GM12878 (cell line): ENCODE measurements around the gene CELSR1. TPM values are rescaled to one million over a fixed set of nuclear protein-coding genes. Genes with fewer than 3 reads are reported as not detected.

ENCODE experiments used
- ATAC-seq: fragments of 200-7000 bp; cut with Tn5 transposase; 3 replicates; pipeline ENCODE4 v1.9.1; 2020; ENCODE audit warnings: mild to moderate bottlenecking, moderate library complexity
- BruUV-seq: library from RNA; stranded (reverse); fragments of 400-500 nt; replicated peaks from 2 replicates; lab custom pipeline; 2021; lab: Mats Ljungman, UMichigan
- CTCF ChIA-PET: fragments of 300-600 bp; sonication (Branson Sonifier 250); formaldehyde crosslinking; extraction: SDS; loops from one replicate; lab custom pipeline; 2021; ENCODE audit warnings: inconsistent platforms; lab: Yijun Ruan, JAX
- POLR2A ChIA-PET: fragments of 350-600 bp; formaldehyde crosslinking; extraction: SDS; loops from one replicate; lab custom pipeline; 2021; ENCODE audit warnings: inconsistent platforms; lab: Charles Lee
- RAD21 ChIA-PET: fragments of 300-600 bp; sonication (Branson Sonifier 250); formaldehyde crosslinking; loops from one replicate; lab custom pipeline; 2023; ENCODE audit warnings: antibody characterized with exemption; ENCODE audit not compliant: unreplicated experiment; lab: Charles Lee
- SMC1A ChIA-PET: fragments of 300-600 bp; sonication (Branson Sonifier 250); formaldehyde crosslinking; loops from one replicate; lab custom pipeline; 2023; ENCODE audit not compliant: unreplicated experiment, uncharacterized antibody; lab: Charles Lee
- DNase-seq: peaks from one replicate; pipeline ENCODE4 v3.0.0-alpha.2; 2011; ENCODE audit warnings: low read depth, low spot score
- FAIRE-seq: peaks from 3 replicates; lab custom pipeline; 2011; peaks lifted over from hg19 to GRCh38; lab: Jason Lieb, UNC
- H2AFZ ChIP-seq: 2 replicates; pipeline ENCODE4 v1.6.0; 2011; ENCODE audit warnings: low read depth, low read length, control low read depth; ENCODE audit not compliant: control insufficient read depth
- H3K27ac ChIP-seq: 2 replicates; pipeline ENCODE4 v1.5.1; 2011; ENCODE audit warnings: control low read depth; ENCODE audit not compliant: control insufficient read depth, insufficient read depth
- H3K27me3 ChIP-seq, 2 experiments: replicated peaks in 1 of 2; 2 replicates each; pipeline versions ENCODE4 v1.6.0 to v1.6.1; 2011; ENCODE audit warnings: low read length in 1 of 2; ENCODE audit not compliant: control insufficient read depth in 2 of 2, insufficient read depth in 2 of 2
- H3K36me3 ChIP-seq, 2 experiments: 2 replicates each; pipeline ENCODE4 v1.5.1; 2011; ENCODE audit warnings: low read length in 1 of 2; ENCODE audit not compliant: control insufficient read depth in 2 of 2, insufficient read depth in 2 of 2
- H3K4me1 ChIP-seq: 2 replicates; pipeline ENCODE4 v1.6.1; 2011; ENCODE audit warnings: mild to moderate bottlenecking, low read length, moderate library complexity, mixed read lengths; ENCODE audit not compliant: control insufficient read depth, insufficient read depth
- H3K4me2 ChIP-seq: 2 replicates; pipeline ENCODE4 v1.6.0; 2011; ENCODE audit warnings: control low read depth; ENCODE audit not compliant: control insufficient read depth, insufficient read depth
- H3K4me3 ChIP-seq: fragments of 200-600 bp; sonication (generic); 2 replicates; pipeline ENCODE4 v1.5.1; 2016
- H3K79me2 ChIP-seq: 2 replicates; pipeline ENCODE4 v1.6.0; 2011; ENCODE audit warnings: low read length; ENCODE audit not compliant: control insufficient read depth, insufficient read depth
- H3K9ac ChIP-seq: 2 replicates; pipeline ENCODE4 v1.8.0; 2011; ENCODE audit warnings: low read length, control low read depth, mixed read lengths; ENCODE audit not compliant: control insufficient read depth, insufficient read depth
- H3K9me3 ChIP-seq: replicated peaks from 3 replicates; pipeline ENCODE4 v1.5.1; 2011; ENCODE audit warnings: mild to moderate bottlenecking, low read length; ENCODE audit not compliant: control insufficient read depth, insufficient read depth
- H4K20me1 ChIP-seq: 2 replicates; pipeline ENCODE4 v1.6.0; 2011; ENCODE audit not compliant: control insufficient read depth, insufficient read depth
- BCL11A ChIP-seq: IDR thresholded peaks from 2 replicates; pipeline ENCODE4 v1.6.1; 2011; ENCODE audit warnings: low read depth, low read length
- BHLHE40 ChIP-seq, 2 experiments: fragments of 450-650 bp in 1 of 2; IDR thresholded peaks; 2 replicates each; pipeline ENCODE4 v1.6.1; 2011 to 2017; ENCODE audit warnings: low read depth in 2 of 2, borderline replicate concordance in 1 of 2, improper control_type of control experiment in 1 of 2, low read length in 1 of 2, mild to moderate bottlenecking in 1 of 2
- ESRRA ChIP-seq: IDR thresholded peaks from 2 replicates; pipeline ENCODE4 v1.6.1; 2012; ENCODE audit warnings: mild to moderate bottlenecking, low read length, improper control_type of control experiment
- MEF2B ChIP-seq: fragments of 450-650 bp; IDR thresholded peaks from 2 replicates; pipeline ENCODE4 v1.6.1; 2018; ENCODE audit warnings: mild to moderate bottlenecking, moderate library complexity; ENCODE audit not compliant: partially characterized antibody, poor library complexity, severe bottlenecking
- WGBS: methylation state at CpG from one replicate; pipeline ENCODE4 v1.1.6; 2016; ENCODE audit warnings: low lambda C conversion rate; ENCODE audit not compliant: insufficient replicate concordance, insufficient coverage; ENCODE audit errors: missing lambda C conversion rate; 5-methylcytosine and 5-hydroxymethylcytosine counted together
- in situ Hi-C: fragments of 300-500 bp; cut with MboI; formaldehyde crosslinking; loops from 9 replicates; pipeline ENCODE4 v1.14.3; 2018; ENCODE audit warnings: mixed read lengths
- intact Hi-C: fragments of 100-400 bp; cut with micrococcal nuclease; formaldehyde crosslinking; loops from one replicate; pipeline ENCODE4 v1.14.2; 2022; ENCODE audit not compliant: unreplicated experiment
- polyA plus RNA-seq, 11 experiments: library from polyadenylated mRNA; depleted of rRNA in 4 of 11; unstranded in 6 of 11; stranded (reverse) in 5 of 11; fragments of >200 nt; fragmentation: Nextera tagmentation in 4 of 11; fragmentation: Illumina TruSeq in 1 of 11; extraction: Ambion mirVana in 4 of 11; extraction: Trizol in 1 of 11; gene quantifications; 1 replicate in 1 of 11; 2 replicates in 10 of 11; pipeline versions ENCODE4 v1.2.1 to v1.2.3, GENCODE V29; 2011 to 2016; ENCODE audit warnings: inconsistent platforms in 2 of 11, missing spikeins in 2 of 11, low read depth in 1 of 11
- total RNA-seq, 4 experiments: library from RNA; depleted of rRNA in 3 of 4; stranded (reverse); fragments of >200 nt in 3 of 4; fragmentation: Illumina TruSeq in 1 of 4; extraction: Trizol in 1 of 4; gene quantifications; 2 replicates each; pipeline versions ENCODE4 v1.2.1 to v1.2.3, GENCODE V29; 2013 to 2021
- TF ChIP-seq, protein P1 (sequence below): IDR thresholded peaks from 2 replicates; pipeline ENCODE4 v1.6.1; 2012; ENCODE audit warnings: mild to moderate bottlenecking, low read depth, low read length
- TF ChIP-seq, protein P2 (sequence below): fragments of 450-650 bp; IDR thresholded peaks from 2 replicates; pipeline ENCODE4 v1.6.1; 2017; ENCODE audit warnings: mild to moderate bottlenecking, moderate library complexity
- TF ChIP-seq, protein P3 (sequence below): fragments of 450-650 bp; IDR thresholded peaks from 2 replicates; pipeline ENCODE4 v1.6.1; 2016; ENCODE audit warnings: mild to moderate bottlenecking

The CELSR1 gene
- total and polyA plus RNA-seq, 10 of the 15 experiments (the other 5 are each of a cell fraction or from before 2014, with no cell fraction given) = 0.05 to 1.7 (median 0.35) TPM; not detected in 2

DNA sequence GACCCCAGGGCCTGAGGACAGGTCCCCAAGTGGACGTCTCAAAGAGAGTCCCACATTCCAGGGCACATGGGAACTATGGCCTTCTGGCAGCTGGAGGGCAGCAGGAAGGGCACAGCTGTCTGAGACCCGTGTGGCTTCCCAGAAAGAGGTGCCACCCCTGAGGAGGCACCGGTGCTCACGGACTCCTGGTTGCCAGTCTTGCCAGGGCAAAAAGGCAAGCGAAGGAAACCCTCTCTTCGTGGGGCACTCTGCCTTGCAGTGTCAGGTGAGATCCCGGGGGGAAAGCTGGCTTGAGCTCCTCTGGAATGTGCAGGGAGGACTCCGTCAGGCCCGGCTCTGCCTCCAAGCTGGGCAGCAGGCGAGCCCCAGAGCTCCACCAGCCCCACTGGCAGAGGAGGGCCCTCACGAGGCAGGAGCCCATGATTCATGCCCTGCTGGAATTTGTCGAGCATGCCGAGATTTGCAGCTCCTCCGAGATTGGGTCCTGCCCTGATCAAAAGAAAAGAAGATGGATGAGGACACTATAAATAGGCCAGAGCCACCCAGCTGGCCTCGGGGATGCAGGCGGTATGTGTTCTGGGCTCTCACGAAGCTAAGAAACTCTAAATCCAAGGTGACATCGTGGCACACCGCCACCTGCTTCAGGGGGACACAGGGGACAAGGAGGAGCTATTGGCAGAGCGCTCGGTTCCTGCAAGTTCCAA is 9.9 kb upstream of the CELSR1 start (continued):
- TF ChIP-seq MEF2B = no peak
- no peak for TF ChIP-seq BCL11A

DNA sequence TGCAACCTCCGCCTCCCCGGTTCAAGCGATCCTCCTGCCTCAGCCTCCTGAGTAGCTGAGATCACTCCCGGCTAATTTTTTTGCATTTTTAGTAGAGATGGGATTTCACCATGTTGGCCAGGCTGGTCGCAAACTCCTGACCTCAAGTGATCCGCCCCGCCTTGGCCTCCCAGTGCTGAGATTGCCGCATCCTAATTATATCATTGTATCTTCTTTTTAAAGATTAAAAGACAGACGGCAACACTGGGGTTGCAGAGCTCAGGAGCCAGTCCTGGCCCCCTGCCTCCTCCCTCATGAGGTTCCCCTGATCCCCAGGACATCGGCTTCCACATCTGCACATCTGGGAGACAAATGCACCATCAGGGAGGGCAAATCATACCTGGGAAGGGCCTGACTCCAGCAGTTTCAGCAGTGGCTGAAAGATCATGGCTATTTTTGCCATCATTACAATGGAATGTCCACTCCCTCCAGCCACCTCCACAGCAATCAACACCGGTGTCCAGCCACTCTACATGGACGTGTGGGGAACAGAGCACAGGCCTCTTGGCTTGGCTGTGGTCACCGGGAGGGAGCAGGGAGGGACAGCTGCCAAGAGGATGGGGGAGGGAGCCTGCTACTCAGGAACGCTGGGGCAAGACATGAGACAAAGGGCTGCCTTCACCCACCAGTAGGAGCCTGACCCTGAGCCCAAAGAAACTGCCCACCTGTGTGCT is 9.2 kb upstream of the CELSR1 start:
- POLR2A ChIA-PET = no interaction called here
- 70% methylated on average over 14 of the region's 14 CpGs for WGBS
- Histone ChIP-seq H3K36me3 (no peaks in the 10 kb centered on the region), H2AFZ (no peak overlapping the region), H3K4me2 (no peak overlapping the region), H4K20me1 (no peaks in the 10 kb centered on the region), H3K27me3 (no peaks in the 10 kb centered on the region; a peak in 2 of 4 replicates), H3K79me2 (no peaks in the 10 kb centered on the region), H3K4me3 (no peak overlapping the region), H3K4me1 (no peaks in the 10 kb centered on the region; the same call in 1 of the 2 replicates), H3K9me3 (no peaks in the 10 kb centered on the region), H3K27ac (no peak overlapping the region), H3K9ac (no peak overlapping the region)
- no peak for FAIRE-seq
- no peak for DNase-seq
- CTCF ChIA-PET = interaction anchor here (10.8 kb wide), 1 partner anchor 179 kb away, joined by 141 read pairs; no protein-coding TSS in a partner anchor
- in situ Hi-C loops (no loop called here), intact Hi-C loops (no loop called here)
- RAD21 ChIA-PET = interaction anchor here (0.9 to 1.2 kb wide), 2 partner anchors 17 to 178 kb away, joined by 3 to 5 read pairs; no protein-coding TSS in a partner anchor
- ATAC-seq = no peak
- SMC1A ChIA-PET = interaction anchor here (1.1 kb wide), 1 partner anchor 179 kb away, joined by 8 read pairs; no protein-coding TSS in a partner anchor
- BruUV-seq = no TSS peak
- TF ChIP-seq, protein P1, sequence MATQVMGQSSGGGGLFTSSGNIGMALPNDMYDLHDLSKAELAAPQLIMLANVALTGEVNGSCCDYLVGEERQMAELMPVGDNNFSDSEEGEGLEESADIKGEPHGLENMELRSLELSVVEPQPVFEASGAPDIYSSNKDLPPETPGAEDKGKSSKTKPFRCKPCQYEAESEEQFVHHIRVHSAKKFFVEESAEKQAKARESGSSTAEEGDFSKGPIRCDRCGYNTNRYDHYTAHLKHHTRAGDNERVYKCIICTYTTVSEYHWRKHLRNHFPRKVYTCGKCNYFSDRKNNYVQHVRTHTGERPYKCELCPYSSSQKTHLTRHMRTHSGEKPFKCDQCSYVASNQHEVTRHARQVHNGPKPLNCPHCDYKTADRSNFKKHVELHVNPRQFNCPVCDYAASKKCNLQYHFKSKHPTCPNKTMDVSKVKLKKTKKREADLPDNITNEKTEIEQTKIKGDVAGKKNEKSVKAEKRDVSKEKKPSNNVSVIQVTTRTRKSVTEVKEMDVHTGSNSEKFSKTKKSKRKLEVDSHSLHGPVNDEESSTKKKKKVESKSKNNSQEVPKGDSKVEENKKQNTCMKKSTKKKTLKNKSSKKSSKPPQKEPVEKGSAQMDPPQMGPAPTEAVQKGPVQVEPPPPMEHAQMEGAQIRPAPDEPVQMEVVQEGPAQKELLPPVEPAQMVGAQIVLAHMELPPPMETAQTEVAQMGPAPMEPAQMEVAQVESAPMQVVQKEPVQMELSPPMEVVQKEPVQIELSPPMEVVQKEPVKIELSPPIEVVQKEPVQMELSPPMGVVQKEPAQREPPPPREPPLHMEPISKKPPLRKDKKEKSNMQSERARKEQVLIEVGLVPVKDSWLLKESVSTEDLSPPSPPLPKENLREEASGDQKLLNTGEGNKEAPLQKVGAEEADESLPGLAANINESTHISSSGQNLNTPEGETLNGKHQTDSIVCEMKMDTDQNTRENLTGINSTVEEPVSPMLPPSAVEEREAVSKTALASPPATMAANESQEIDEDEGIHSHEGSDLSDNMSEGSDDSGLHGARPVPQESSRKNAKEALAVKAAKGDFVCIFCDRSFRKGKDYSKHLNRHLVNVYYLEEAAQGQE = no peak
- TF ChIP-seq, protein P2, sequence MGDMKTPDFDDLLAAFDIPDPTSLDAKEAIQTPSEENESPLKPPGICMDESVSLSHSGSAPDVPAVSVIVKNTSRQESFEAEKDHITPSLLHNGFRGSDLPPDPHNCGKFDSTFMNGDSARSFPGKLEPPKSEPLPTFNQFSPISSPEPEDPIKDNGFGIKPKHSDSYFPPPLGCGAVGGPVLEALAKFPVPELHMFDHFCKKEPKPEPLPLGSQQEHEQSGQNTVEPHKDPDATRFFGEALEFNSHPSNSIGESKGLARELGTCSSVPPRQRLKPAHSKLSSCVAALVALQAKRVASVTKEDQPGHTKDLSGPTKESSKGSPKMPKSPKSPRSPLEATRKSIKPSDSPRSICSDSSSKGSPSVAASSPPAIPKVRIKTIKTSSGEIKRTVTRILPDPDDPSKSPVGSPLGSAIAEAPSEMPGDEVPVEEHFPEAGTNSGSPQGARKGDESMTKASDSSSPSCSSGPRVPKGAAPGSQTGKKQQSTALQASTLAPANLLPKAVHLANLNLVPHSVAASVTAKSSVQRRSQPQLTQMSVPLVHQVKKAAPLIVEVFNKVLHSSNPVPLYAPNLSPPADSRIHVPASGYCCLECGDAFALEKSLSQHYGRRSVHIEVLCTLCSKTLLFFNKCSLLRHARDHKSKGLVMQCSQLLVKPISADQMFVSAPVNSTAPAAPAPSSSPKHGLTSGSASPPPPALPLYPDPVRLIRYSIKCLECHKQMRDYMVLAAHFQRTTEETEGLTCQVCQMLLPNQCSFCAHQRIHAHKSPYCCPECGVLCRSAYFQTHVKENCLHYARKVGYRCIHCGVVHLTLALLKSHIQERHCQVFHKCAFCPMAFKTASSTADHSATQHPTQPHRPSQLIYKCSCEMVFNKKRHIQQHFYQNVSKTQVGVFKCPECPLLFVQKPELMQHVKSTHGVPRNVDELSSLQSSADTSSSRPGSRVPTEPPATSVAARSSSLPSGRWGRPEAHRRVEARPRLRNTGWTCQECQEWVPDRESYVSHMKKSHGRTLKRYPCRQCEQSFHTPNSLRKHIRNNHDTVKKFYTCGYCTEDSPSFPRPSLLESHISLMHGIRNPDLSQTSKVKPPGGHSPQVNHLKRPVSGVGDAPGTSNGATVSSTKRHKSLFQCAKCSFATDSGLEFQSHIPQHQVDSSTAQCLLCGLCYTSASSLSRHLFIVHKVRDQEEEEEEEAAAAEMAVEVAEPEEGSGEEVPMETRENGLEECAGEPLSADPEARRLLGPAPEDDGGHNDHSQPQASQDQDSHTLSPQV = no peak
- TF ChIP-seq BHLHE40 (IDR thresholded peaks at IDR 0.05; ENCODE audit: borderline replicate concordance in 1 of 2, low read depth in 2 of 2, low read length in 1 of 2) (no peak), ESRRA (no peak)
- TF ChIP-seq, protein P3, sequence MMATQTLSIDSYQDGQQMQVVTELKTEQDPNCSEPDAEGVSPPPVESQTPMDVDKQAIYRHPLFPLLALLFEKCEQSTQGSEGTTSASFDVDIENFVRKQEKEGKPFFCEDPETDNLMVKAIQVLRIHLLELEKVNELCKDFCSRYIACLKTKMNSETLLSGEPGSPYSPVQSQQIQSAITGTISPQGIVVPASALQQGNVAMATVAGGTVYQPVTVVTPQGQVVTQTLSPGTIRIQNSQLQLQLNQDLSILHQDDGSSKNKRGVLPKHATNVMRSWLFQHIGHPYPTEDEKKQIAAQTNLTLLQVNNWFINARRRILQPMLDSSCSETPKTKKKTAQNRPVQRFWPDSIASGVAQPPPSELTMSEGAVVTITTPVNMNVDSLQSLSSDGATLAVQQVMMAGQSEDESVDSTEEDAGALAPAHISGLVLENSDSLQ = no peak
